Ishikawa (cell line): ENCODE results near the gene ATP9B.

Experiments used
- CEBPB ChIP-seq: IDR thresholded peaks from 2 replicates; pipeline ENCODE4 v1.6.1; 2012
- CREB1 ChIP-seq: IDR thresholded peaks from 2 replicates; pipeline ENCODE4 v1.6.1; 2012; ENCODE audit warnings: low read depth
- EGR1 ChIP-seq: IDR thresholded peaks from 2 replicates; pipeline ENCODE4 v1.6.1; 2012
- EP300 ChIP-seq: IDR thresholded peaks from 2 replicates; pipeline ENCODE4 v1.6.1; 2012; ENCODE audit warnings: borderline replicate concordance
- FOXM1 ChIP-seq: IDR thresholded peaks from 2 replicates; pipeline ENCODE4 v1.6.1; 2012; ENCODE audit warnings: low read depth, borderline replicate concordance
- NFIC ChIP-seq: IDR thresholded peaks from 2 replicates; pipeline ENCODE4 v1.6.1; 2012
- RAD21 ChIP-seq: IDR thresholded peaks from 2 replicates; pipeline ENCODE4 v1.6.1; 2012; ENCODE audit warnings: low read depth
- TAF1 ChIP-seq: IDR thresholded peaks from 2 replicates; pipeline ENCODE4 v1.6.1; 2012; ENCODE audit warnings: low read depth, mild to moderate bottlenecking
- TCF12 ChIP-seq: IDR thresholded peaks from 2 replicates; pipeline ENCODE4 v1.6.1; 2012; ENCODE audit warnings: low read depth
- TEAD4 ChIP-seq: IDR thresholded peaks from 2 replicates; pipeline ENCODE4 v1.6.1; 2012
- YY1 ChIP-seq: IDR thresholded peaks from 2 replicates; pipeline ENCODE4 v1.6.1; 2012; ENCODE audit warnings: low read depth
- ZBTB7A ChIP-seq: IDR thresholded peaks from 2 replicates; pipeline ENCODE4 v1.6.1; 2012; ENCODE audit warnings: low read depth
- TF ChIP-seq, protein P1 (sequence below): IDR thresholded peaks from 2 replicates; pipeline ENCODE4 v1.6.1; 2012
- TF ChIP-seq, protein P2 (sequence below): IDR thresholded peaks from 2 replicates; pipeline ENCODE4 v1.6.1; 2012
- TF ChIP-seq, protein P3 (sequence below): IDR thresholded peaks from 2 replicates; pipeline ENCODE4 v1.6.1; 2012; ENCODE audit warnings: low read depth, mild to moderate bottlenecking

Gene ATP9B

GRCh38 chr18:79393635-79394533, 324.7 kb downstream of the ATP9B start:
- no peak for TF ChIP-seq CREB1
- peak; percentile 57; the same call in 1 of the 2 replicates for TF ChIP-seq EP300
- peak; percentile 21; the same call in 1 of the 2 replicates for TF ChIP-seq RAD21
- no peak for TF ChIP-seq FOXM1
- TF ChIP-seq YY1, result no peak
- peak; percentile 95; the same call in 1 of the 2 replicates for TF ChIP-seq ZBTB7A
- TF ChIP-seq TCF12, result peak; percentile 27
- TF ChIP-seq, protein P1, sequence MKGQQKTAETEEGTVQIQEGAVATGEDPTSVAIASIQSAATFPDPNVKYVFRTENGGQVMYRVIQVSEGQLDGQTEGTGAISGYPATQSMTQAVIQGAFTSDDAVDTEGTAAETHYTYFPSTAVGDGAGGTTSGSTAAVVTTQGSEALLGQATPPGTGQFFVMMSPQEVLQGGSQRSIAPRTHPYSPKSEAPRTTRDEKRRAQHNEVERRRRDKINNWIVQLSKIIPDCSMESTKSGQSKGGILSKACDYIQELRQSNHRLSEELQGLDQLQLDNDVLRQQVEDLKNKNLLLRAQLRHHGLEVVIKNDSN, result peak; percentile 90
- TF ChIP-seq NFIC, result peak; percentile 76
- TF ChIP-seq, protein P2, sequence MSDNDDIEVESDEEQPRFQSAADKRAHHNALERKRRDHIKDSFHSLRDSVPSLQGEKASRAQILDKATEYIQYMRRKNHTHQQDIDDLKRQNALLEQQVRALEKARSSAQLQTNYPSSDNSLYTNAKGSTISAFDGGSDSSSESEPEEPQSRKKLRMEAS, result peak; percentile 59
- no peak for TF ChIP-seq CEBPB
- TF ChIP-seq TEAD4, result peak; percentile 29
- TF ChIP-seq, protein P3, sequence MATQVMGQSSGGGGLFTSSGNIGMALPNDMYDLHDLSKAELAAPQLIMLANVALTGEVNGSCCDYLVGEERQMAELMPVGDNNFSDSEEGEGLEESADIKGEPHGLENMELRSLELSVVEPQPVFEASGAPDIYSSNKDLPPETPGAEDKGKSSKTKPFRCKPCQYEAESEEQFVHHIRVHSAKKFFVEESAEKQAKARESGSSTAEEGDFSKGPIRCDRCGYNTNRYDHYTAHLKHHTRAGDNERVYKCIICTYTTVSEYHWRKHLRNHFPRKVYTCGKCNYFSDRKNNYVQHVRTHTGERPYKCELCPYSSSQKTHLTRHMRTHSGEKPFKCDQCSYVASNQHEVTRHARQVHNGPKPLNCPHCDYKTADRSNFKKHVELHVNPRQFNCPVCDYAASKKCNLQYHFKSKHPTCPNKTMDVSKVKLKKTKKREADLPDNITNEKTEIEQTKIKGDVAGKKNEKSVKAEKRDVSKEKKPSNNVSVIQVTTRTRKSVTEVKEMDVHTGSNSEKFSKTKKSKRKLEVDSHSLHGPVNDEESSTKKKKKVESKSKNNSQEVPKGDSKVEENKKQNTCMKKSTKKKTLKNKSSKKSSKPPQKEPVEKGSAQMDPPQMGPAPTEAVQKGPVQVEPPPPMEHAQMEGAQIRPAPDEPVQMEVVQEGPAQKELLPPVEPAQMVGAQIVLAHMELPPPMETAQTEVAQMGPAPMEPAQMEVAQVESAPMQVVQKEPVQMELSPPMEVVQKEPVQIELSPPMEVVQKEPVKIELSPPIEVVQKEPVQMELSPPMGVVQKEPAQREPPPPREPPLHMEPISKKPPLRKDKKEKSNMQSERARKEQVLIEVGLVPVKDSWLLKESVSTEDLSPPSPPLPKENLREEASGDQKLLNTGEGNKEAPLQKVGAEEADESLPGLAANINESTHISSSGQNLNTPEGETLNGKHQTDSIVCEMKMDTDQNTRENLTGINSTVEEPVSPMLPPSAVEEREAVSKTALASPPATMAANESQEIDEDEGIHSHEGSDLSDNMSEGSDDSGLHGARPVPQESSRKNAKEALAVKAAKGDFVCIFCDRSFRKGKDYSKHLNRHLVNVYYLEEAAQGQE, result no peak
- TF ChIP-seq EGR1, result peak; percentile 84
- peak; percentile 47; the same call in 1 of the 2 replicates for TF ChIP-seq TAF1

GRCh38 chr18:79394534-79395307, 325.5 kb downstream of the ATP9B start:
- no peak for TF ChIP-seq TAF1
- TF ChIP-seq, protein P3, result no peak
- TF ChIP-seq YY1, result no peak
- no peak for TF ChIP-seq TEAD4
- TF ChIP-seq ZBTB7A, result peak; percentile 89
- 0 out of 2 replicates have a peak, but pooled peaks have one; percentile 15 for TF ChIP-seq TCF12
- TF ChIP-seq, protein P1, result no peak
- TF ChIP-seq RAD21, result no peak
- no peak for TF ChIP-seq FOXM1

GRCh38 chr18:79395308-79395640, 326.1 kb downstream of the ATP9B start:
- no peak for TF ChIP-seq RAD21
- TF ChIP-seq CREB1, result no peak
- TF ChIP-seq YY1, result no peak
- no peak for TF ChIP-seq ZBTB7A
- TF ChIP-seq, protein P1, result no peak
- no peak for TF ChIP-seq TCF12
- no peak for TF ChIP-seq CEBPB
- no peak for TF ChIP-seq EP300
- no peak for TF ChIP-seq TAF1
- TF ChIP-seq, protein P3, result no peak
- TF ChIP-seq NFIC, result no peak
- TF ChIP-seq EGR1, result no peak
- TF ChIP-seq, protein P2, result no peak
- no peak for TF ChIP-seq FOXM1
- TF ChIP-seq TEAD4, result no peak
